CD4-positive, alpha-beta T cell treated with Interleukin-4 for 4 hours (primary cell): ENCODE results near the gene CFAP54.
"Not testable (repeated sequence)": the region's sequence is repeated elsewhere in the genome, so short reads cannot be mapped to it uniquely, and the experiment has no call there.

Experiments
- DNase-seq: peaks from one replicate; pipeline ENCODE4 v3.0.0-alpha.2; 2020

Gene CFAP54

GRCh38 chr12:96636895-96637294, 147.5 kb downstream of the CFAP54 start:
- no peak for DNase-seq

DNA sequence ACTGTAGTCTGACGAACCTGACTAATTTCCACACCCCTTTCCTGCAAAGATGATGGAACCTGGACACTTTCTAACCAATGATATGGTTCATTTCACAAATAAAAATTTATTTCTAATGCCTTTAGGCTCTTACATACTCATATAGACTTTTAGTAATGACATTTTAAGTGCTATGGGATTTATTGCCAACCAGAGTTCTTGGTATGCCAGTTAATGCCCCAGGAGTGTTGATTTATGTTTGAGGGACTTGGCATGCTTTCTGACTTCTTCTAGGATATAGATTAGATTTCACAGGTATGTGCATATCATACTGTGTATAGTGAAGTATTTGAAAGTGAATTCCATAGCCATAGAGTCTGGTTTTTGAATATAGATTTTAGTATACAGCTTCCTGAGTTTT, 159.5 kb downstream of the CFAP54 start:
- DNase-seq = no peak

GRCh38 chr12:96652870-96653269, 163.5 kb downstream of the CFAP54 start:
- DNase-seq = no peak

DNA sequence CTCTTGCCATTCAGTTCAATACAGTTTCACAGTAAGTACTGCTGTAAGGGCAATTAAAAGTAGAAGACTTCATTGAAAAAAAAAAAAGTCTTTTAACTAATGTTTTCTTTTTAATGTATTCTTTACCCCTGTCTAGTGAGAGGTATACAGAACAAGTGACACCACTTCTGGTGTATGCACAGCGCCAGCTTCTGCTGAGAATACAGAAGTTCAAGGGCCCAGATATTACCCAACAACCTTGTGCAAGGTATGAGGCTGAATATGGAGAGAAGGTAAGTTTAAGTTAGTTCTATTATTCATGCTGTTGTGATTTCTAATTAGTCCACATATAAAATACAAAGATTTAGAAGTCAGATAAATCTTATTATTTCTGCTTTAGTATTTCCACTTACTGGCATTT, 168.7 kb downstream of the CFAP54 start:
- DNase-seq = no peak

GRCh38 chr12:96669786-96670185, 180.4 kb downstream of the CFAP54 start:
- no peak for DNase-seq

GRCh38 chr12:96670334-96670899, 181.0 kb downstream of the CFAP54 start:
- DNase-seq = no peak

- DNase-seq = not testable (repeated sequence)
Observed at GRCh38 chr12:96675519-96675918, 186.1 kb downstream of the CFAP54 start.

DNA sequence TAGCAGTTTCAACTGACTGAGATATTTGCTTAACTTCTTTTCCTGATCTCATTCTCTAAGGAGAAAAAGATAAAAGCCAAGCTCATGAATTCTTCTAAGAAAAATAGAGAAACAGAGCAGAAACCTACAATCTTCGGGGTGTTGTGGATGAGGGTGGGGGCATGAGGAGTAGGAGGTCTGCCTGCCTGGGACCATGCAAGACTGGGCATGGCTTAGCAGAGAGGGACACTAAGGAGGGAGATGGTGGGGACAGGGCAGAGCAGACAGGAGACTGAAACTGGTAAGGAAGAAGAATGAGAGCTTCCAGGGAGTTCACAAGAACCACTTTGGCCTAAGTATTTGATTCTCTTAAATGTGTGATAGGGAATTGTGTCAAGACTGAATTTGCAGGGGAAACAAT, 188.0 kb downstream of the CFAP54 start:
- no peak for DNase-seq

DNA sequence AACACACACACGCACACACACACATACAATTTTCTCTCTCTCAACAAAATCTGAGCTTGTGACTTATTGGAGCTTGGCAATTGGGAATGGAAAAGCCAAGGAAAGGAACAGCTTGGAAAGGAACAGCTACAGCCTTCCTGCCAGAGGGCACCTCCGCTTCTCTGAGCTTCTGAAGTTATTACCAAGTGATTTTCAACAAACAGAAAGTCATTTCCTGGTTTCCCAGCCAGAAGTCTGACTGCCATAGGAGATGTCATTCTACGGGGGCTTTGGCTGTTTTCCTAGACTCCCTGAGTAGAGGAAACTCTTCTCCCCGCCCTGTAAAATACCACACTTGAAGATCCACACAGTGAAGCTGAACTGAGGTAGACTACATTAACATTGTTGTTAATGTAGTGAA, 198.3 kb downstream of the CFAP54 start:
- DNase-seq = no peak

- DNase-seq = no peak
Observed at GRCh38 chr12:96698521-96698920, 209.1 kb downstream of the CFAP54 start.

DNA sequence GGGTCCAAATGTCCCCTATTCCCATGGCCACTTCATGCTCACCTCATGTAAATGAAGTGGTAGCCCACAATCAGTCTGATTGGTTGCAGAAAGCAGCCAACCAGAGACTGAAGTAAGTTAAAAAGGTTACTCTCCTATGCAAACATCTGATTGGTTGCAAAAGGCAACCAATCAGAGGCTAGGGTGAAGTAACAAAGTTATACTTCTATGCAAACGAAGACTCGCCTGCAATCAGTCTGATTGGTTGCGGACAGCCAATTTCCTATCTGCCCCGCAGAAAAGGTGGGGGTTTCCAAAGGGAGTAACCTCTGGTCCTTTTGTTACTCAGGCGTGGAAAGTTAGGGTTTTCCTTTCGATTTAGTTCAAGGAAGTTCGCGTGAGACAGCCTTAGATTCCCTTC, 209.6 kb downstream of the CFAP54 start:
- DNase-seq = no peak

- no peak for DNase-seq
Observed at GRCh38 chr12:96701856-96702255, 212.5 kb downstream of the CFAP54 start.

- no peak for DNase-seq
Observed at GRCh38 chr12:96710127-96710745, 220.9 kb downstream of the CFAP54 start.

DNA sequence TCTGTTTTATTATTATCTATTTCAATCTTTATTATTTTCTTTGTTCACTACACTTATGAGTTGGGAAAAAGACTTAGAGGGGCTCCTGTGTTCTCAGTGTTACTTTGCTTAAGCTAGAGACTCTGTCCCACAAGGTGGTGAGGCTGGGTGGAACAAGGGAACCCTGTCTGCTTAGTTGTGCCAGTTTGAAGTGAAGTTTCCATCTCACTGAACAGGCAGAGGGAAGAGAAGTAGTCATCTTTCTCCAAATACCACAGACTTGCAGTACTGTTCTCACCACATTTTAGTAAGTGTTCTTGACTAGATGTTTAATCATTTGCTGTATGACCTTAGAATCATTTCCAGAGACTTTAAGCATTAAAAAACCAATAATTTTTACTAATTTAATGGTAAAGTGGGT, 222.0 kb downstream of the CFAP54 start:
- DNase-seq = no peak

GRCh38 chr12:96714199-96714598, 224.8 kb downstream of the CFAP54 start:
- no peak for DNase-seq

GRCh38 chr12:96719660-96720362, 230.4 kb downstream of the CFAP54 start:
- peak; percentile 50 for DNase-seq

DNA sequence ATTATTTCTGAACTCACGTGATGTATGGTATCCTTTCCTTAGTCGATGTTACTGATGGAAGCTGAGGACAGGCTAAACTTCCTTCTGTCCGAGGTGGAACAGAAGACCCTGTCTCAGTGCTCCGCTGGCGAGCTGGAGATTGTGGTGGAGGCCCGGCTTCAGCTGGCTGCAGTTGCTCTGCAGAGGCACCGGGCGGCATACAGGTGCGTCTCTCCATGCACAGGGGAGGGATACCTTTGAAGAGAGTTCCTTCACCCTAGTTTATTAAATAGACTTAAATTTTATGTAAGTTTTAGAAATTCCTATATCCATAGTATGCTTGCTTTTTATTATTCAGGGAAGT, 231.0 kb downstream of the CFAP54 start:
- peak; percentile 22 for DNase-seq

GRCh38 chr12:96729466-96729865, 240.1 kb downstream of the CFAP54 start:
- DNase-seq = not testable (repeated sequence)

GRCh38 chr12:96729886-96730285, 240.5 kb downstream of the CFAP54 start:
- DNase-seq = no peak

- no peak for DNase-seq
Observed at GRCh38 chr12:96743606-96744005, 254.2 kb downstream of the CFAP54 start.

DNA sequence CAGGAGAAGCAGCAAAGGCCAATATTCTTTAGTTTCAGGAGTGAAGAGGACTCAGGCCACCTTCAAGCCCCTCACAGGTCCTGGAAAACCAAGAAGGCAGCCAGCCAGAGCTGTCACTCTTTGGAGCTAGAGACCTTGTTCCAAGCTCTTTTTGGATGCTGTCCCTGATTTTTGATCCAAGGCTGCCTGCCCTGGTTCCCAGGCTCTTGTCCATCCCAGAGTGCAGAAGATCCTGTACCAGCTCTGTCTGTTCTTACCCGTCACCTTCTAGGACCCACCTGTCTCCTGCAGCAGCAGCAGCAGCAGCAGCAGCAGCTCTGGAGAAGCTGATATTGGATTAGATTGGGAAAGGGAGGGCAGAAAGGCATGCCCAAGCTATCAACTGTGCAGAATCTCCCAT, 260.6 kb downstream of the CFAP54 start:
- no peak for DNase-seq

GRCh38 chr12:96751626-96752025, 262.2 kb downstream of the CFAP54 start:
- DNase-seq = no peak

GRCh38 chr12:96752211-96752610, 262.8 kb downstream of the CFAP54 start:
- DNase-seq = no peak

GRCh38 chr12:96766232-96766631, 276.9 kb downstream of the CFAP54 start:
- no peak for DNase-seq

DNA sequence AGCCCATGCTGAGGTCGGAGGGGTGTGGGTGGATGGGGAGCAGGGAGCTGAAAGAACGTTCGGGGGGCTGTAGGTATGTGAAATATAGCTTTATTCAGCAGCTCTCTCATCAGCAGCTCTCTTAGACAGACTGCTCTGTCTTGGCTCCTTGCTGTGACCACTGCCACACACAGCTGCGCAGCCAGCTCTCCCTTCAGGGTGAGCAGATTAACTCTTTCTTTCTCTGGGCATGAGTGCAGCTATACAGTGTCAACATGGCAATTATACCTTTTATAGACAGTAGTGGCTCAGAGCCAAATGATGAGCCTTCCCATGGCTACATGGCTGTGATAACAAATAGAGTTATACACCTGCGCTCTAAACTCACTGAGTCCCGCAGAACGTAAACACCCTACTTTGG, 280.0 kb downstream of the CFAP54 start:
- DNase-seq = no peak
